Smooth muscle cell (in vitro differentiated cells): Measurements from ENCODE around the gene ERBB4. TPM values are rescaled to one million over a fixed set of nuclear protein-coding genes. Genes with fewer than 3 reads are reported as not detected.

ENCODE experiments used
- DNase-seq: peaks from one replicate; lab custom pipeline; 2025; ENCODE audit not compliant: unreplicated experiment; lab: John Stamatoyannopoulos, UW
- H2AFZ ChIP-seq: fragments of 200-600 bp; sonication (generic); 2 replicates; pipeline ENCODE4 v1.6.0; 2016; ENCODE audit warnings: antibody characterized with exemption, low read depth, mild to moderate bottlenecking
- H3F3A ChIP-seq: fragments of 200-600 bp; sonication (generic); 2 replicates; pipeline ENCODE4 v1.6.0; 2017; ENCODE audit warnings: antibody characterized with exemption, low read depth
- H3K27ac ChIP-seq: fragments of 200-600 bp; sonication (generic); 2 replicates; pipeline ENCODE4 v1.5.1; 2016; ENCODE audit warnings: low read depth, mild to moderate bottlenecking
- H3K27me3 ChIP-seq: fragments of 200-600 bp; sonication (generic); 2 replicates; pipeline ENCODE4 v1.6.1; 2016; ENCODE audit warnings: low read depth, mild to moderate bottlenecking
- H3K36me3 ChIP-seq: fragments of 200-600 bp; sonication (generic); 2 replicates; pipeline ENCODE4 v1.5.1; 2016; ENCODE audit warnings: low read depth
- H3K4me1 ChIP-seq: fragments of 200-600 bp; sonication (generic); 2 replicates; pipeline ENCODE4 v1.5.1; 2016; ENCODE audit warnings: low read depth
- H3K4me2 ChIP-seq: fragments of 200-600 bp; sonication (generic); 2 replicates; pipeline ENCODE4 v1.6.0; 2016; ENCODE audit warnings: mild to moderate bottlenecking
- H3K4me3 ChIP-seq: fragments of 200-600 bp; sonication (generic); 2 replicates; pipeline ENCODE4 v1.5.1; 2016; ENCODE audit warnings: mild to moderate bottlenecking
- H3K79me2 ChIP-seq: fragments of 200-600 bp; sonication (generic); 2 replicates; pipeline ENCODE4 v1.6.0; 2016; ENCODE audit warnings: low read depth, mild to moderate bottlenecking
- H3K9ac ChIP-seq: fragments of 200-600 bp; sonication (generic); 2 replicates; pipeline ENCODE4 v1.6.0; 2016; ENCODE audit warnings: low read depth
- H3K9me3 ChIP-seq: fragments of 200-600 bp; sonication (generic); replicated peaks from 2 replicates; pipeline ENCODE4 v1.5.1; 2016; ENCODE audit warnings: low read depth
- H4K20me1 ChIP-seq: fragments of 200-600 bp; sonication (generic); 2 replicates; pipeline ENCODE4 v1.6.0; 2016; ENCODE audit warnings: low read depth
- WGBS: methylation state at CpG from one replicate; pipeline ENCODE4 v1.1.7; 2016; ENCODE audit warnings: low lambda C conversion rate; 5-methylcytosine and 5-hydroxymethylcytosine counted together
- polyA plus RNA-seq: library from polyadenylated mRNA; unstranded; fragments of >200 nt; fragmentation: Nextera tagmentation; extraction: Ambion mirVana; gene quantifications from 2 replicates; pipeline ENCODE4 v1.2.1, GENCODE V29; 2016
- total RNA-seq: library from RNA; depleted of rRNA; stranded (reverse); fragments of >200 nt; gene quantifications from 2 replicates; pipeline ENCODE4 v1.2.3, GENCODE V29; 2014
- TF ChIP-seq, protein P1 (sequence below): fragments of 200-600 bp; sonication (generic); IDR thresholded peaks from 2 replicates; pipeline ENCODE4 v1.5.1; 2017; ENCODE audit warnings: borderline replicate concordance, mild to moderate bottlenecking, antibody characterized with exemption; ENCODE audit not compliant: insufficient read depth, poor library complexity, severe bottlenecking

ERBB4 gene
- total and polyA plus RNA-seq, 2 experiments from 2014 or later: 0.67 TPM; not detected in 1

DNA sequence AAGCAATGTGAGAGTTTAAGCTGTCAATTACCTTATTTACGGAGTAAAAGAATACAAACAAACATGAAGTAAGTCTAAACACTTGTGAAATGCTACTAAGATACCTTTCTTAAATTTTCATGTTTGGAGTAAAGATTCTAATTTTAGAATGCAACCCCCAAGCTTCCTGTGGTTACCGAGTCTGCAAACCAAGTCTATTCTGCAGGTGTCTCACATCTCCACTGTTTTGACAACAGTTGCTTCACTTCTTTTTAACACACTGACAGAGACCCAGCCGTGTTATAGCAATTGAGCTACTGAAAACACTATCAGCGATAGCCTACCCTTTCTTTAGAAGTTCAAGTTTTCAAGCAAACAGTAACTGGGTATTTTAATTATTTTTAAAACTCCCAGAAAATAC, 608.3 kb downstream of the ERBB4 start:
- H3K4me1 ChIP-seq: no peaks in the 10 kb centered on the region

DNA sequence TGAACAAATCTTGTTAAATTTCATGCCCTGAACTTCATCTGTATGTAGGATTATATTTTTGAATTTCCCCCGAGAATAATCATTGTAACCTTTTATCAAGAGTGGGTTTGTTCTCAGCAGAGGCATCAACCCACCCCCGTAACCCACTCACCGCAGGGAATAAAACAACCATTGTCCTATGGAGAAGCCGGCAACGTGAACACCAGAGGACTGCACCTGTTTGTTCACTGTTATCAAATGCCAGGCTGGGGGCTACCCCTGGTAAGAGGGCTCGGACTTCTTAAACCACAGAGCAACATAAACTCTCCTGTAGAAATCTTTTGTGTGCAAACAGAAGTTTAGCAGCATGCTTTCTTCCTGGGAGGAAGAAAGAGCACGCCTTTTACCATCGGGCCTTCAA, 610.4 kb downstream of the ERBB4 start:
- no peak overlapping the region for H3K4me3 ChIP-seq
- 88% methylated on average over 8 of the region's 8 CpGs for WGBS
- no peaks in the 10 kb centered on the region for H3K27me3 ChIP-seq
- H3K4me1 ChIP-seq: no peaks in the 10 kb centered on the region
- no peak overlapping the region for H3K4me2 ChIP-seq
- no peaks in the 10 kb centered on the region for H3K79me2 ChIP-seq
- TF ChIP-seq, protein P1, sequence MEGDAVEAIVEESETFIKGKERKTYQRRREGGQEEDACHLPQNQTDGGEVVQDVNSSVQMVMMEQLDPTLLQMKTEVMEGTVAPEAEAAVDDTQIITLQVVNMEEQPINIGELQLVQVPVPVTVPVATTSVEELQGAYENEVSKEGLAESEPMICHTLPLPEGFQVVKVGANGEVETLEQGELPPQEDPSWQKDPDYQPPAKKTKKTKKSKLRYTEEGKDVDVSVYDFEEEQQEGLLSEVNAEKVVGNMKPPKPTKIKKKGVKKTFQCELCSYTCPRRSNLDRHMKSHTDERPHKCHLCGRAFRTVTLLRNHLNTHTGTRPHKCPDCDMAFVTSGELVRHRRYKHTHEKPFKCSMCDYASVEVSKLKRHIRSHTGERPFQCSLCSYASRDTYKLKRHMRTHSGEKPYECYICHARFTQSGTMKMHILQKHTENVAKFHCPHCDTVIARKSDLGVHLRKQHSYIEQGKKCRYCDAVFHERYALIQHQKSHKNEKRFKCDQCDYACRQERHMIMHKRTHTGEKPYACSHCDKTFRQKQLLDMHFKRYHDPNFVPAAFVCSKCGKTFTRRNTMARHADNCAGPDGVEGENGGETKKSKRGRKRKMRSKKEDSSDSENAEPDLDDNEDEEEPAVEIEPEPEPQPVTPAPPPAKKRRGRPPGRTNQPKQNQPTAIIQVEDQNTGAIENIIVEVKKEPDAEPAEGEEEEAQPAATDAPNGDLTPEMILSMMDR: no peak
- no peak overlapping the region for H2AFZ ChIP-seq
- H3K27ac ChIP-seq: no peak overlapping the region
- DNase-seq: no peak
- no peaks in the 10 kb centered on the region for H3F3A ChIP-seq
- no peaks in the 10 kb centered on the region for H4K20me1 ChIP-seq
- H3K9me3 ChIP-seq: no peaks in the 10 kb centered on the region
- no peak overlapping the region for H3K9ac ChIP-seq
- no peaks in the 10 kb centered on the region for H3K36me3 ChIP-seq

More for the DNA sequence above, 608.3 kb downstream of the ERBB4 start:
- Histone ChIP-seq H3K79me2 (no peaks in the 10 kb centered on the region), H3F3A (no peaks in the 10 kb centered on the region), H3K4me2 (no peak overlapping the region), H3K9me3 (no peaks in the 10 kb centered on the region), H3K27ac (no peak overlapping the region), H2AFZ (no peak overlapping the region), H3K4me3 (no peak overlapping the region), H3K9ac (no peak overlapping the region), H3K36me3 (no peaks in the 10 kb centered on the region), H3K27me3 (no peaks in the 10 kb centered on the region), H4K20me1 (no peaks in the 10 kb centered on the region)
- no peak for DNase-seq
- TF ChIP-seq, protein P1: no peak
- WGBS: 70% methylated on average over 4 of the region's 4 CpGs

DNA sequence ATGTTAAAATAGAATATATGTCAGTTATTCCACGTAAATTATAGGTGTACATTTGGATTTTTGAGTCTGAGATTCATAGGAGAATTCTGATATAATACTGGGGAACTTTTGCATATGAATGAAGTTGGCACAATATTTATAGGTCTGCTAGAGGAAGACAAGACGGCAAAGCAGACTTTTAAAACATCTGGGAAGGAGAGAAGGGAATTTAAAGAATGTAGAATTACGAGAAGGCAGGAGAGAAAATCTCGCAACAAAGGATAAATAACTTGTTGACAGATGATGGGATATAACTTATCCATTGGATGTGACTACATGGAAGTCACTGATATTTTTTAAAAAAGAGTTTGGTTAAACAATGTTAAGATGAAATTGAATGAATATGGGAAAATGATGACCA, 615.6 kb downstream of the ERBB4 start:
- H3K27ac ChIP-seq: no peak overlapping the region
- no peaks in the 10 kb centered on the region for H3K4me1 ChIP-seq
- TF ChIP-seq, protein P1: no peak
- no peaks in the 10 kb centered on the region for H3K36me3 ChIP-seq
- H2AFZ ChIP-seq: no peak overlapping the region
- no peaks in the 10 kb centered on the region for H3K79me2 ChIP-seq
- H3F3A ChIP-seq: no peaks in the 10 kb centered on the region
- no peak overlapping the region for H3K9ac ChIP-seq
- no peaks in the 10 kb centered on the region for H4K20me1 ChIP-seq
- no peaks in the 10 kb centered on the region for H3K9me3 ChIP-seq
- H3K4me2 ChIP-seq: no peak overlapping the region
- no peak for DNase-seq
- no peaks in the 10 kb centered on the region for H3K27me3 ChIP-seq
- 41% methylated on average over 4 of the region's 4 CpGs for WGBS
- no peak overlapping the region for H3K4me3 ChIP-seq

DNA sequence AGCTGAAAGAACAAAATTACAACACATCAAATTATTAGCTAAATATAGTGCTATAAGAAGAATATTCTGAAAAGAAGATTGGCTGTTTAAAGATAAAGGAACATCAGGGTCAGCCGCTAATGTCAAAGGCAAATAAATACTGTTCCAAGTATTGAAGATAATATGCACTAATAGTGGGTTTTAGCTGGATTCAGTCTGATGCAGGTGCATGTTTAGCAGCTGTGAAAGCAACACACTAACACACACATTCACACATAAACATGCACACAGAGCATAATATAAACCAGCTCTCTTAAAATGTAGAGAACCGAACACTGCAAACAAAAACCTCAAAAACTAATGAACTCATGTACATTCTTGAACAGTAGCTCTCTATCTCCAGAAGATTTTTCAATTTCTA, 634.6 kb downstream of the ERBB4 start:
- Histone ChIP-seq H3F3A (no peaks in the 10 kb centered on the region), H3K9me3 (no peaks in the 10 kb centered on the region)
- 96% methylated on average over 2 of the region's 2 CpGs for WGBS

More for the DNA sequence above, 634.6 kb downstream of the ERBB4 start:
- TF ChIP-seq, protein P1: no peak
- Histone ChIP-seq H3K4me1 (no peaks in the 10 kb centered on the region), H3K79me2 (no peaks in the 10 kb centered on the region), H3K27ac (no peak overlapping the region), H4K20me1 (no peaks in the 10 kb centered on the region), H2AFZ (no peak overlapping the region), H3K4me2 (no peak overlapping the region), H3K27me3 (no peaks in the 10 kb centered on the region), H3K4me3 (no peak overlapping the region), H3K36me3 (no peaks in the 10 kb centered on the region), H3K9ac (no peak overlapping the region)
- no peak for DNase-seq
